Measurements from ENCODE around the gene RRP12. TPM values are rescaled to one million over a fixed set of nuclear protein-coding genes. Genes with fewer than 3 reads are reported as not detected.

Gene RRP12
- total and polyA plus RNA-seq, 9 of the 15 experiments (the other 6 are each of a cell fraction or from before 2014, with no cell fraction given): 4.6 to 68.2 (median 21.8) TPM

- TF ChIP-seq ZBTB33 (CRISPR knock-in tag; IDR thresholded peaks at IDR 0.05) (no peak), RBM14 (IDR thresholded peaks at IDR 0.05; ENCODE audit: borderline replicate concordance, insufficient read depth, low read depth, low read length) (no peak)
Observed at GRCh38 chr10:97396056-97396455, 5.1 kb downstream of the RRP12 start (continued).

- DNase-seq (ENCODE audit: extremely low read depth in 1 of 4, low spot score in 3 of 4) (no peak), FAIRE-seq (no peak), ATAC-seq (no peak)
- in situ Hi-C loops (cut with MboI): no loop called here
- Histone ChIP-seq H3K4me2 (ENCODE audit: insufficient read depth, low read length) (no peak overlapping the region), H3K36me3 (ENCODE audit: control insufficient read depth, insufficient read depth, low read length) (peaks cover 68% of the 10 kb centered on the region; the same call in 2 of the 3 replicates), H3K9me1 (ENCODE audit: control insufficient read depth, insufficient read depth, low read length) (no peaks in the 10 kb centered on the region), H3K9ac (ENCODE audit: insufficient read depth in 1 of 2, low read depth in 2 of 2, low read length in 2 of 2) (no peak overlapping the region), H3K27ac (ENCODE audit: extremely low read depth, low read depth, low read length) (no peak overlapping the region), H3K4me1 (replicated peaks in 1 of 2; ENCODE audit: control insufficient read depth in 2 of 2, insufficient read depth in 2 of 2, low read length in 2 of 2) (peaks cover 0 to 5% of the 10 kb centered on the region in 2 experiments; a peak in 2 of 5 replicates), H3K4me3 (no peak overlapping the region), H2AFZ (ENCODE audit: low read depth, low read length) (no peak overlapping the region), H3K9me3 (replicated peaks; ENCODE audit: control insufficient read depth, insufficient read depth, low read depth, low read length) (no peaks in the 10 kb centered on the region), H3K27me3 (ENCODE audit: control insufficient read depth in 2 of 2, insufficient read depth in 2 of 2, low read length in 2 of 2) (no peaks in the 10 kb centered on the region), H4K20me1 (replicated peaks; ENCODE audit: control insufficient read depth, insufficient read depth, low read length) (no peaks in the 10 kb centered on the region), H3K79me2 (ENCODE audit: control insufficient read depth, insufficient read depth, low read length) (no peaks in the 10 kb centered on the region)
- ChIA-PET POLR2A (no interaction called here), CTCF (ENCODE audit: low intra/inter-chr PET ratio) (no interaction called here)
- BruUV-seq (replicated peaks): TSS peak; percentile 22
- 94% methylated on average over 7 of the region's 8 CpGs for WGBS (ENCODE audit: insufficient coverage, low coverage, missing lambda C conversion rate)
- intact Hi-C loops (cut with micrococcal nuclease): no loop called here
- TF ChIP-seq ZNF780A (CRISPR knock-in tag; IDR thresholded peaks at IDR 0.05) (no peak), ELF4 (CRISPR knock-in tag; IDR thresholded peaks at IDR 0.05) (no peak), NFATC3 (IDR thresholded peaks at IDR 0.05) (no peak), FOXO4 (CRISPR knock-in tag; IDR thresholded peaks at IDR 0.05) (no peak), ZBTB17 (CRISPR knock-in tag; IDR thresholded peaks at IDR 0.05) (no peak), TAF9B (IDR thresholded peaks at IDR 0.05; ENCODE audit: partially characterized antibody) (no peak), ZNF212 (CRISPR knock-in tag; IDR thresholded peaks at IDR 0.05) (no peak), SFPQ (IDR thresholded peaks at IDR 0.05; ENCODE audit: low read depth, low read length) (no peak), HBP1 (CRISPR knock-in tag; IDR thresholded peaks at IDR 0.05) (no peak), ZBTB2 (IDR thresholded peaks at IDR 0.05) (no peak)
Observed at GRCh38 chr10:97393034-97393573, 8.0 kb downstream of the RRP12 start.

Data from K562 (cell line).